Glutamatergic neuron (in vitro differentiated cells): ENCODE data around the gene ADI1. TPM values are rescaled to one million over a fixed set of nuclear protein-coding genes. Genes with fewer than 3 reads are reported as not detected.

Experiments
- DNase-seq: peaks from one replicate; pipeline ENCODE4 v3.0.0; 2022
- H3K27ac Mint-ChIP-seq: one replicate; pipeline ENCODE4 v1.8.0; 2020; ENCODE audit warnings: mild to moderate bottlenecking, mixed read lengths, inconsistent platforms; ENCODE audit not compliant: unreplicated experiment
- H3K27me3 Mint-ChIP-seq: one replicate; pipeline ENCODE4 v1.8.0; 2020; ENCODE audit warnings: mild to moderate bottlenecking, moderate library complexity, mixed read lengths, inconsistent platforms; ENCODE audit not compliant: unreplicated experiment
- H3K36me3 Mint-ChIP-seq: one replicate; pipeline ENCODE4 v1.8.0; 2020; ENCODE audit warnings: mild to moderate bottlenecking, mixed read lengths, inconsistent platforms; ENCODE audit not compliant: unreplicated experiment
- H3K4me1 Mint-ChIP-seq: one replicate; pipeline ENCODE4 v1.8.0; 2020; ENCODE audit warnings: mild to moderate bottlenecking, low read depth, mixed read lengths, inconsistent platforms; ENCODE audit not compliant: unreplicated experiment
- H3K4me3 Mint-ChIP-seq: one replicate; pipeline ENCODE4 v1.8.0; 2020; ENCODE audit warnings: mild to moderate bottlenecking, mixed read lengths, inconsistent platforms; ENCODE audit not compliant: unreplicated experiment
- H3K9me3 Mint-ChIP-seq: one replicate; pipeline ENCODE4 v1.8.0; 2020; ENCODE audit warnings: mild to moderate bottlenecking, moderate library complexity, mixed read lengths, inconsistent platforms; ENCODE audit not compliant: unreplicated experiment
- CTCF ChIP-seq: fragments of 200-600 bp; sonication (generic); IDR thresholded peaks from one replicate; pipeline ENCODE4 v1.5.0; 2021; ENCODE audit not compliant: partially characterized antibody, unreplicated experiment
- total RNA-seq: library from RNA; stranded (reverse); fragmentation: NEBNext Ultra II Directional; extraction: Animal tissue kit (Norgen Biotek cat#: 25700); gene quantifications from one replicate; pipeline ENCODE4 v1.2.1, GENCODE V29; 2021; ENCODE audit not compliant: unreplicated experiment

Gene ADI1
- total RNA-seq, 1 donor from 2014 or later, result 16.0 TPM

GRCh38 chr2:3476321-3476984 is 42.9 kb downstream of the ADI1 start:
- H3K4me1 Mint-ChIP-seq, result peaks cover 11% of the 10 kb centered on the region
- no peaks in the 10 kb centered on the region for H3K27me3 Mint-ChIP-seq
- no peaks in the 10 kb centered on the region for H3K36me3 Mint-ChIP-seq
- H3K9me3 Mint-ChIP-seq, result peaks cover 2% of the 10 kb centered on the region
- H3K27ac Mint-ChIP-seq, result peak overlapping the region; percentile 77
- no peak for DNase-seq
- no peak overlapping the region for H3K4me3 Mint-ChIP-seq
- no peak for TF ChIP-seq CTCF

GRCh38 chr2:3475771-3476170 is 43.6 kb downstream of the ADI1 start:
- H3K4me1 Mint-ChIP-seq, result peaks cover 11% of the 10 kb centered on the region
- H3K27ac Mint-ChIP-seq, result peak overlapping the region; percentile 77

GRCh38 chr2:3472966-3473365 is 46.4 kb downstream of the ADI1 start:
- H3K4me3 Mint-ChIP-seq, result no peak overlapping the region
- H3K4me1 Mint-ChIP-seq, result peaks cover 16% of the 10 kb centered on the region
- peaks cover 1% of the 10 kb centered on the region for H3K27me3 Mint-ChIP-seq
- no peak for TF ChIP-seq CTCF
- H3K27ac Mint-ChIP-seq, result no peak overlapping the region
- no peak for DNase-seq
- H3K9me3 Mint-ChIP-seq, result peaks cover 4% of the 10 kb centered on the region
- peaks cover 8% of the 10 kb centered on the region for H3K36me3 Mint-ChIP-seq

More at GRCh38 chr2:3475771-3476170, 43.6 kb downstream of the ADI1 start:
- TF ChIP-seq CTCF, result no peak
- no peak overlapping the region for H3K4me3 Mint-ChIP-seq
- DNase-seq, result no peak
- no peaks in the 10 kb centered on the region for H3K27me3 Mint-ChIP-seq
- peaks cover 2% of the 10 kb centered on the region for H3K9me3 Mint-ChIP-seq
- no peaks in the 10 kb centered on the region for H3K36me3 Mint-ChIP-seq

GRCh38 chr2:3472296-3472695 is 47.0 kb downstream of the ADI1 start:
- H3K4me1 Mint-ChIP-seq, result peaks cover 20% of the 10 kb centered on the region
- TF ChIP-seq CTCF, result no peak
- peaks cover 10% of the 10 kb centered on the region for H3K9me3 Mint-ChIP-seq
- no peak overlapping the region for H3K27ac Mint-ChIP-seq
- peaks cover 8% of the 10 kb centered on the region for H3K36me3 Mint-ChIP-seq
- no peak for DNase-seq
- peaks cover 1% of the 10 kb centered on the region for H3K27me3 Mint-ChIP-seq
- H3K4me3 Mint-ChIP-seq, result no peak overlapping the region

- no peak overlapping the region for H3K4me3 Mint-ChIP-seq
- TF ChIP-seq CTCF, result no peak
- peaks cover 1% of the 10 kb centered on the region for H3K27me3 Mint-ChIP-seq
- peaks cover 13% of the 10 kb centered on the region for H3K9me3 Mint-ChIP-seq
- no peak for DNase-seq
- H3K27ac Mint-ChIP-seq, result peak overlapping the region; percentile 12
- peaks cover 8% of the 10 kb centered on the region for H3K36me3 Mint-ChIP-seq
- peaks cover 25% of the 10 kb centered on the region for H3K4me1 Mint-ChIP-seq
Measured at GRCh38 chr2:3470856-3471737, 48.2 kb downstream of the ADI1 start.
